DMS114 treated with DMSO at 0.1 percent for 48 hours (cell line): ENCODE data around the gene CA6.
"Not testable (repeated sequence)": the region's sequence is repeated elsewhere in the genome, so short reads cannot be mapped to it uniquely, and the experiment has no call there.

Experiments used
- DNase-seq: peaks from one replicate; lab custom pipeline; 2025; ENCODE audit not compliant: unreplicated experiment; lab: John Stamatoyannopoulos, UW

CA6 gene

DNA sequence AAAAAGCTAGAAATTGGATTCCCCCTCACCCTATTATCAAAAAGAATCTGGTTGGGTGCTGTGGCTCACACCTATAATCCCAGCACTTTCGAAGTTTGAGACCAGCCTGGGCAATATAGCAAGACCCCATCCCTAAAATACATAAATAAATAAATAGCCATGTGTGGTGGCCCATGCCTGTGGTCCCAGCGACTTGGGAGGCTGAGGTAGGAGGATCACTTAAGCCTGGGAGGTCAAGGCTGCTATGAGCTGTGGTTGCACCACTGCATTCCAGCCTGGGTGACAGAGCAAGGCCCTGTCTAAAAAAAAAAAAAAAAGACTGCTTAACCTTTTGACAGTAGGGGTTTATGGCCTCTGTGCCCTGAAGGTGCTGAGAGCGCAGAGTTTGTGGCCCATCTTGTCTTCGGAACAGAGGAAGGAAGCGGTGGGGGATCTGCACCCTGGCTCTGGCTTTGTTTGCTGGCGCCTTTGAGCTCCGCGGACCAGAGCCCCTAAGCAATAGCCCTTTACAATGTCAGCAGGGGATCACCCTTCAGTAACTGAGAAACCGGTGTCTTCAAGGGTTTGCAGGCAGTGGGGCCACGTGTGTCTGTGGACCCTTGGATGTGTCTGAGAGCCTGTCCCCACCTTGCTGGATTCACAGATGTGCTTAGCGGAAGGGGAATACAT lies 58.5 kb downstream of the CA6 start:
- DNase-seq = no peak

DNA sequence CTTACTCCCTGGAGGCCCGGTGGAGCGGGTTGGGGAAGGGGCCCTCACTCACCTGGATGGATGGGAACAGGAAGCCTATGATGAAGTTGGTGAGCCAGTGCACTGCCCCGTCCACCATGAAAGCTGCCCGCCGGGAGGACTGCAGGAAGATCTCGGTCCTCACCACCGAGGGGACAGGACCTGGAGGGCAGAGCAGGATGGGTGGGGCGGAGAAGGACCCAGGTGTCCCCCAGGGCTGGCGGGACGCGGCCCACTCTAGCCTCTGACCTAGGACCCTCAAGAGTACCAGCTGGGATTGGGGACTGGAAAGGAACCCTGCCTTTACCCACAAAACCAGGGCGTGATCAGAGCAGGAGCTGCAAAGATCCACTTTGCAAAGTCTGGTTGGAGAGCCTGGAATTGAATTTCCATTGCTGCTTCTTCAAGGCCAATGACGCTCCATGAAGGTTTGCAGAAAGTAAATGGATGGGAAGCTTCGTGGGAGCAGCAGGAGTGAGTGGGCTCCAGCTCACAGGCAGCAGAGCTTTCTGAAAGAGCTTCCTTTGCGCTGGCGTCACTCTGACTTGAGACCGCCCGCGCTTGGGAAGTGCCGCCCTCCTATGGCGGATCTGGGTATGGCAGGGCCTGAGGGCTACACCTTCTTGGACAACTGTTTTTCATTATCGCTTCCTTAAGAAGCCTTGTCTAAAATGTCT lies 59.2 kb downstream of the CA6 start:
- no peak for DNase-seq

DNA sequence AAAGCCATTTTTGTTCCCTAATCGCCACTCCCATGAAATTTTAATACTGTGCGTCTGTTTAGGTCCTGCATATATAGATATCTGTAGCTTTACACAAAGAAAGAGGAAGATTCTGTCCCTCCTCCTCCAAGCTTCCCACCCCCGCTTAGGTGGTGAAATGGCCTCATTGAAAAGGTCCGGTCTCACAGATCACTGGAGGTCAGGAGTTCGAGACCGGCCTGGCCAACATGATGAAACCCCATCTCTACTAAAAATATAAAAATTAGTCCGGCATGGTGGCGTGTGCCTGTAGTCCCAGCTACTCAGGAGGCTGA lies 59.7 kb downstream of the CA6 start:
- DNase-seq = no peak

DNA sequence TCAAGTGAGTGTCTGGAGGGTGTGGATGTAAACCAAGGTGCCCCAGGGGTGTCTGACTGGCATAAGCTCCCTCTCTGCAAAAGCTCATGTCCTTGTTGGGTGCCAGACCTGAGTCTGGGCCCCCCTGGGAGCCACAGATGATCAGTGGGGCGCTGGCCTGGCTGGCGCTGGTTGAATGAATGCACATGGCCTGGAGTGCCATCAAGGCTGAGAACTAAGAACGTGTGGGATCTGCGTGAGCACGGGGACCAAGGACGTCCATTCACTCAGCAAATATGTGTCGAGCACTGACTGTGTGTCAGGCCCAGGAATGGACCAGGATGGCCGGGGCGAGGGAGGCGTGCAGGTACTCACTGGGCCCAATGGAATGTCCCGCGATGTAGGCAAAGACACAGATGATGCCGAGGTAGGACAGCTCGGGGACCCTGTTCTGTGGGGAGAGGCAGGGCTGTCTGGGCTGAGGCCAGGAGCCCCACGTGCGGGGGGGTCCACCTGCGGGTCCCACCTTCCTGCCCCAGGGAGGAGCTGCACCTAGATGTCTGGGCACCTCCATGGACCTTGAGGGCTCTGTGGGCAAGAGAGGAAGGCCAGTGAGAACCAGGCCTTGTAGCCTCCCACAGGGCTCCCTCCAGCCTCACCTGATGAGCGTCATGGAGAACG lies 61.4 kb downstream of the CA6 start:
- DNase-seq = no peak

DNA sequence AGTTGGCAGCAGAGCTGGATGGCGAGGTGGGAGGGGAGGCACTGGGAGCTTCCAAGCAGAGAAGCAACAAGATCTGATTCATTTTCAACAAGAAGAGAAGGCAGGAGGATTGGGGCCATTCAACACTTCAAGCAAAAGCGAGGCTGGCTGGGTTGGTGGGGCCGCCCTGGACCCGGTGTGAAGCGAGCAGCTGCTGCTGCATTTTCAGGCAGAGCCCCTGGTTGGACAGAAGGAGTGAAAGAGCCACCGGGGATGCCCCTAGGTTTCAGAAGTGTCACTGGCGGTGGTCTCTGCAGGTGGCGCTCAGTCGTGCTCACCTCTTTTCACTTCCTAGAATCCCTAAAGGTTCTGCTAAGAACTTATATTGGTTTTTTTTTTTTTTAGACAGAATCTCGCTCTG lies 62.6 kb downstream of the CA6 start:
- no peak for DNase-seq

DNA sequence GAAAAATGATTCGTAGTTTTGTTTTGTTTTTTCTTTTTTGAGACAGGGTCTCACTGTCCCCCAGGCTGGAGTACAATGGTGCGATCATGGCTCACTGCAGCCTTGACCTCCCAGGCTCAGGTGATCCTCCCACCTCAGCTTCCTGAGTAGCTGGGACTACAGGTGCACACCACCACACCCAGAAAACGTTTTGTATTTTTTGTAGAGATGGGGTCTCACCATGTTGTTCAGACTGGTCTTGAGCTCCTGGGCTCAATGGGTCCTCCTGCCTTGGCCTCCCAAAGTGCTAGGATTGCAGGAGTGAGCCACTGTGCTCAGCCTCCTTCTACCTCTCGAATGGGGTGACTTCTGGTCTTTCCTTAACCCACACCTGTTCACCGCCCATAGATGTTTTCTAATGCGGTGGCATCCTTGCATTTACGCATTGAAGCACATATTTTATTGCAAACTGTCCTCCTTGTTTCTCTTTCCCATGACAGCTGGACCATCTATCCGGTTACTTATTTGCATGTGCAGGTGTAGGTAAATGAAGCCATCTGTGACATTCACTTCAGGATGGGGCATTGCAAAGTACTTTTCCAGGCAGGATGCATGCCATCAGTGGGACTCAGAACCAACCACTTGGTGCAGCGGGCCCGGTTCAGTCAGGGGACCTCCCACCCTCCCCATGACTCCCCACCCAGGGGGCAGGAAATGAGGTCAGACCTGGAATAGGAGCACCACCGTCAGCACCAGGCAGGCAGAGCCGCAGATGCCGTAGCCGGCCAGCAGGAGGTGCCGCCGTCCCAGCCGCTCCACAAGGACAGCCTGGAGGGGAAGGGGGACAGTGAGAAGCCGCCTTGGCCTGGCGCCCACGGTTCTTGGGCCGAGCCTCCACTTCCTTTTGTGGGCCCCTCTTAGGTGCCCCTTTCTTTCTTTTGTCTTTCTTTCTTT lies 64.0 kb downstream of the CA6 start:
- no peak for DNase-seq

DNA sequence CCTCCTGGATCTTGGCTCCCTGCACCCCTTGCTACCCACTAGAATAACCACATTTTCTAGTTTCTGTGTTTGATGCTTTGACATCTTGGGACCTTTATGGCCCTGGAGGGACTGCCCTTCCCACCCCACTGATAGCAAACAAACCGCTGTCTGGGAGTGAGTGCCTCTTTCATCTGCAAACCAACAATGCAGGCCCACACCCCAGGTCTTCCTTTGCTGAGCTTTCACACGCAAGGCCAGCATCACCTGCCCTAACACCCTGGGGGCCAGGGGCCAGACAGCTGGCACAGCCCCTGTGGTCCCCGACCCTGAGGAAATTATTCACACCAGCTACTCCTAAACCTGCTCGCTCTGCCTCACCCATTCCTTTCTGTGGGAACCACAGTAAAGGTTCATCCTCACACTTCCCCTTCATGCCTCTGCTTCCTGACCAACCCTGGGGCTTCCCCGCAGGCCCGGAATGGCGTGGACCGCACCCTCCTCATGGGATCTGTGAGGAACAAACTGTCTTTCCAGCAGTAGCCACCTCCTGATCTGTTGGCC lies 65.2 kb downstream of the CA6 start:
- DNase-seq = no peak

DNA sequence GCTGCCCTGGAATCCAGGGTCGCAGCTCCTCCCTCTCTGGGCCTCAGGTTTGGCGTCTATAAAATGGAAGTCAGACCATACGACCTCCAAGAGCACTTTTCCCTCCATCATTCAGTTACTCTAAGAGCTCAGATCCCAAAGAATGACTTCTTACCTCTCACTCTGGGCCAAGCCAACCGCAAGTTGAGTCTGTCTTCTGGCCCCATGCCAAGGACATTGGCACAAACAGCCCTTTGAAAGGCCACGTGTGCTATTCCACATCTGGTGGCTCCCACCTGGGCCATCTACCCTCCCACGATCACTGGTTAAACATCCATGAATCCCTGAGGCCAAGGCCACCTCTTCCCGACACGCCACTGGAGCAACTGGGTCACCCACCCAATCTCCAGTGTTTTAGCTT lies 68.2 kb downstream of the CA6 start:
- DNase-seq = no peak

DNA sequence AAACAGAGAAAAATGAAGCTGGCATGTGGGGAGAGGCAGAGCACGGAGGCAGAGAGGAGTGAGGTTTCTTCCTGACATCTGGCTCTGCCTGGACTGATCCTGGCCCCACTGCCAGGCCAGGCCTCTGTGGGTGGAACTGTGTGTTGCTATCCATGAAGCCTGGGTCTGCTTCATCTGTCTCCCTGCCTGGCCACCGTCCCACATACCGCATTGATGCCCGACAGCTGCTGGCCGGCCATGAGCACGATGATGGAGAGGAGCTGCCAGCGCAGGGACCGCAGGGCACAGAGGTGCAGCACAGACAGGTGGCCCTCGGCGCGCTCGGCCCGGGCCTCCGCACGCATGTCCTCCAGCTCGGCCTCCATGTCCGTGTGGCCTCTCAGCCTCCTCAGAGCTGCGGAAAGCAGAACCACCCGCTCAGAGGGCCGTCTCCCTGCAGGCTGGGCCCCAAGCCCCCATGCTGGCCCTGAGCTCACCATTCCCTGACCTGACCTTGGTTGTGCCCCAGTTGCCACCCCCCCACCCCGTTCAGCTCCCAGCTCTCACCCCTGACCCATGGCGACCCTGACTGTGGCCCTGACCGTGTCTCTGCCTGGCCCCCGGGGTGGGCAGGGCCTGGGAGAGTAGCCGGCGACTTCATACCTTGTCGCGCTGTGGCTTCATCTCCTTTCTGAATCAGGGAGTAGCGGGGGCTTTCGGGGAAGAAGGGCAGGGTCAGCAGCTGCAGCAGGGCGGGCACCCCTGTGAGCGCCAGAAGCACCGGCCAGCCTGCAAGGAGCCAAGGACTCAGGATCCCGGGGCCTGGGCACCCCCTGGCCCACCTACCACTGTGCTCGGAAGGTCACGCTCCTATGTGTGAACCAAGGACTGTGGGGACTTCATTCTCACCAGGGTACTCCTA lies 69.1 kb downstream of the CA6 start:
- no peak for DNase-seq

DNA sequence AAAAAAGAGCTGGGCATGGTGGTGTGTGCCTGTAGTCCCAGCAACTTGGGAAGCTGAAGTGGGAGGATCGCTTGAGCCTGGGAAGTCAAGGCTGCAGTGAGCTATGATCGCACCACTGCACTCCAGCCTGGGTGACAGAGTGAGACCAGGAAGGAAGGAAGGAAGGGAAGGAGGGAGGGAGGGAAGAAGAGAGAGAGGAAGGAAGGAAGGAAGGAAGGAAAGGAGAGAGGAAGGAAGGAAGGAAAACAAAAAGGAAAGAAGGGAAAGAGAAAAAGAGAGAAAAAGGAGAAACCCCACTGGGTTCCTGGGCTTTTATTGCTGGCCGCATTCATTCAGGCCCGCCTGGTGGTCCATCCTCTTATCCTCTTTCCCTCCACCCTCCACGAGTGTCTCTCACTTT lies 70.8 kb downstream of the CA6 start:
- no peak for DNase-seq

DNA sequence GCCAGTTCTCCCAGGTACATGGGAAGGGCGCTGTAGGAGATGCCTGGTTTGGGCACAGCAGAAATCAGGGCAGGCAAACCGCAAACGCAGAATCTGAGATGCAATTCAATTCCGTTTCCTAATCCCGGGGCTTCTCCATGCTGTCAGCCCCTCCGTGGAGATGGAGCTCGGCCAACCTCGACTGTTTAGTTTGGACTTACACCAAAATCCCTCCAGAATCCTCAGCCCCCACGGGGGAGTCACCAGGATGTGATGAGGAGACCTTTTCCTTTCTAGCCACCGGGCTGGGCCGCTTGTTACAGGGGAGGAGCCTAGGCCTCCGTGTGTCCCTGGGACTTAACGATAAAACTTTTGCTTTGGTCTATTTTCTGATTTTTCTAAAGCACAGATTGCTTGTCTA lies 72.7 kb downstream of the CA6 start:
- DNase-seq = no peak

DNA sequence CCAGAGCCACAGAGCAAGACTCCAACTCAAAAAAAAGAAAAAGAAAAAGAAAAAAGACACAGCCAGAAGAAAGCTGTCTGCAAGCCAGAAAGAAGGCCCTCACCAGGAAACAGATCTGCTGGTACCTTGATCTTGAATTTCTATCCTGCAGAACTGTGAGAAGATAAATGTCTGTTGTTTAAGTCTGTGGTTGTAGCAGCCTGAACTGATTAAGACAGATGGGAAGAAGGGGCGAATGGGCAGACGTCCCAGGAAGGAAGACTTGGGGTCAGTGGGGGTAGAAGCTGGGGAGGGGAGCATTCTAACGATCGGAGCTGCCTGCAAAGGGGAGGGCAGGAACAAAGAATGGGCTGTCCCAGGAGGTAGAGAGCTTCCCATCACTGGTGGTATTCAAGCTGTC lies 74.2 kb downstream of the CA6 start:
- DNase-seq = no peak

DNA sequence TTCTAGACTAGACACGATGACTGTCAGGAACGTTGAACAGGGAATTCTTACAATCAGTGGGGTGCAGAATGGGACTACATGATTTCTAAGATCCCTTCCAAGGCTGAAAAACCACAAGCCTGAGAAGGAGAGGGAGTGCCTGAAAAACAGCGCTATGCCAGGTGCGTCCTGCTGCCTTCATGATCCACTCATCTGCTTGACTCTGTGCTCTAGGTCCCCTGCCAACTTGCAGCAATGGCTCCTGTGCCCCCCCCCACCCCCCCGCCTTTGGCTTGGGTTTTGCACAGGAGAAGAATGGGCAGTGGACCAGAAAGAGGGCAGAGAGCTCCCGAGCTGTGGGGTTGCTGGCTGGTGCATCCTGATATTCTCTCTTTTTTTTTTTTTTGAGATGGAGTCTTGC lies 74.6 kb downstream of the CA6 start:
- no peak for DNase-seq

DNA sequence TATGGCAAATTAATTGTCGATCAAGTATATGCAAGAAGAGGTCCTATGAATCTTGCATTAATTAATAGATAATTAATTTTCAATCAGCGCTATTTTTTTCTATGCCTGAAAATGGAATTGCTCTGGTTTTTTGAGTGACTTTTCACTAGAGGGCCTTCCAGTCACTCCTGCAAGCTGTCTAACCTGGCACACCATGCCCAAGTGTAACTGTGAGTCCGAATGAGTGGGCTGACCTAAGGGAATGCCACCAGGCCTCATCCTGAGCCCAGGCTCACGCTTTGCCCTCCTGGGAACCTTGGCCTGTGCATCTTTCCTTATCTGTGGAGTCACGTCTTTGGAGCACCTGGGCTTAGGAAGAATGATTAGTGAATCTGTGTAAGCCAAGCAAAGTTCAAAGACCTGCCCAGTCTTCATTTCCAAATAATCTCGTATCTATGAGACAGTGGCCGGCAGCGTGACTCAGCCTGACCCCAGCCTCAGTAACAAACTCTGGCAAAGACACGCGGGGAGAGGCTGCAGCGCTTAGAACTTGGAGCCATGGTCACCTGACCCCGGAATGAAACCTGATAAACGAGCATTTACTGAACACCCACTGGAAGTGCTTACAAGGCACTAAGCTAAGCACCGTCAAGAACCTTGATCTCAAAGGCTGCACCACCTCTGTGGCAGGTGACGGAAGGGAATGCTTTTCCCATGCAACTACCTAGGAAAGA lies 76.5 kb downstream of the CA6 start:
- not testable (repeated sequence) for DNase-seq

DNA sequence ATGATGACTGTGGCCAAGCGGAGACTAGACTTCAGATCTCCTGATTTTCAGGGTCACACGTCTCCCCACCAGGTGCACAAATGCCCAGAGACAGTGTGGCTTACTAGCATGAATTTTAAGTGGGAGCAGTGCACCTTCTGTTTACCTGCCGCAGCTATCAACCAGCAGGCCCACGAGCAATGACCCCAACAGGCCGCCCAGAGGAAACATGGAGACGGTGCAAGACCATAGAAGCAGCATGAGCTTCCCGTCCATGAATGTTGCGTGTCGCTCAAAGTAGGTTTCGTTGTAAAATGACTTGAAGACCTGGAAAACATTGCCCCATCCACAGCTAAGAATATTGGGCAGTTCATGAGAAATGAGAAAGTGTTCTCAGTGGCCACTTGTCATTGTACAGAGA lies 77.1 kb downstream of the CA6 start:
- no peak for DNase-seq
